ENCODE measurements around the gene PIWIL4. TPM values are rescaled to one million over a fixed set of nuclear protein-coding genes. Genes with fewer than 3 reads are reported as not detected.

Gene PIWIL4
- total RNA-seq, 1 experiment from 2014 or later, result 0.20 TPM

DNA sequence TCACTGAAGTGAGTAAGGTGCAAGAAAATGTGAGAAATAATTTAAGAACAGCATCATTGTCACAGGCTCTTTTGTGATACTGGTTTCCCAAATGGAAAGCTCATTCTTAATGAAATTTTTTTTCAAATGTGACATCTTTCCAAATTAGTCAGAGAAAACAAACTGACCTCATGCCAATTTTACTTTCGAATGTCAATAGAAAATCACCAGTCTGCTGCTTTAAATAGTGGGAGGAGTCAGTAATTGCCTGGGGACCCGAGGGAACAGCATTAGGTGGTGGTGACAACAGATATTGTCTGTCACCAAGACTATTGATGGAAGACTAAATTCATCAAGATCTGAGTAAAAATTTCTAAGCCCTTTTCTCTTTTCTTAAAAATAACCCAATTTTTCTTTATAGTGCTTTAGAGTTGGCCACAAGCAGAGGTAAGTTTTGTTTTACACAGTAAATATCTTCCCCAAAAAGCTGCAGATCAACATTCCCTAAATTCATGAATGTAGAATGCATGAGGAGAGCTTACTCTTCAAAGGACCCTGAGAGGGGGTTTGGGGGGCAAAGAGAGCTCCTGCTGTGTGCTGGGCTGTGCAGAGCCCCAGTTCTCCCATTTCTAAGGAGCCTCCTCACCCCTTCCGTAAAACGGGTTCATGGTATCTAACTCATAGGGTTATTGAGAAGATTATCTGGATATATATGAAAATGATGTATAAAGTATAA is 95.1 kb downstream of the PIWIL4 start:
- DNase-seq, result no peak
- H3K27me3 ChIP-seq, result no peaks in the 10 kb centered on the region
- H3K36me3 ChIP-seq, result no peaks in the 10 kb centered on the region
- H3K9me3 ChIP-seq, result no peaks in the 10 kb centered on the region
- no peak overlapping the region for H3K4me3 ChIP-seq

DNA sequence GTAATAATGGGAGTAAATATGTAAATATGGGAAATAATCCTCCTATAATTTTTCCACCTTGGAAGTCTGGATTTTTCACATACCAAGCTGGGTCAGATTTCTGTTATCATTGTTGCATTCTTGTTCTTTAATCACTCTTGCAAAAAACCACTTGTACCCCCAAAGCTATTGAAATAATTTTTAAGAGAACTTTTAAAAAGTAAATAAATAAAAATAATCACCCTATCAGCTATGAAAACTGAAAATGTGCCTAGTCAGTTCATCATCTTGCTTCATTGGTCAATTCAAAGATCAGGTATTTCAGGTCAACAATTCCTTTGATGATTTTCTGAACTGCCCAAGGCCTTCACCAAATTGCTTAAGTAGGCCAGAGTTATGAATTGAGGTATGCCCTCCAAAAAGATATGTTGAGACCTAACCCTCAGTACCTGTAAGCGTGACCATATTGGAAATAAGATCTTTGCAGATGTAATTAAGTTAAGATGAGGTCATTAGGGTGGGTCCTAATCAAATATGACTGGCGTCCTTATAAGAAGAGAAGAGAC is 95.8 kb downstream of the PIWIL4 start:
- no peak for DNase-seq
- H3K36me3 ChIP-seq, result no peaks in the 10 kb centered on the region
- H3K27me3 ChIP-seq, result no peaks in the 10 kb centered on the region
- no peak overlapping the region for H3K4me3 ChIP-seq
- no peaks in the 10 kb centered on the region for H3K9me3 ChIP-seq

DNA sequence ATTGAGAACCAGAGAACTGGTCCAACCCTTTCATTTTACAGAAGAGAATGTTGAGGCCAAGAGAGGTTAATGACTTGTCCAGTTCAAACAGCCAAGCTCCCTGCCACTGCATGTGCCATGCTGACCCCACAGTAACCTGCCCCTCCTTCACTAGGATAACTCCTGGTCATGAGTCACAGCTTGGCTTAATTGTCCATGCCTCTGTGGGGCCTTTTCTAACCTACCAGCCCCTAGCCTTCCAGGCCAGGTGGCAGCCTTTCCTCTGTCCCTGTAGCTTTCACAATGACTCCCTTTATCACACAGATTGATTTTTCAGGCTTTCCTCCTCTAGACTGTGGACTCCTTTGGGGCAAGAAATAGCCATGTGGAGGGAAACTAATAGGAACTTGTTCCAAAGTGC is 97.2 kb downstream of the PIWIL4 start:
- Histone ChIP-seq H3K27me3 (no peaks in the 10 kb centered on the region), H3K4me3 (no peak overlapping the region), H3K36me3 (no peaks in the 10 kb centered on the region), H3K9me3 (no peaks in the 10 kb centered on the region)
- DNase-seq, result peak; percentile 65

DNA sequence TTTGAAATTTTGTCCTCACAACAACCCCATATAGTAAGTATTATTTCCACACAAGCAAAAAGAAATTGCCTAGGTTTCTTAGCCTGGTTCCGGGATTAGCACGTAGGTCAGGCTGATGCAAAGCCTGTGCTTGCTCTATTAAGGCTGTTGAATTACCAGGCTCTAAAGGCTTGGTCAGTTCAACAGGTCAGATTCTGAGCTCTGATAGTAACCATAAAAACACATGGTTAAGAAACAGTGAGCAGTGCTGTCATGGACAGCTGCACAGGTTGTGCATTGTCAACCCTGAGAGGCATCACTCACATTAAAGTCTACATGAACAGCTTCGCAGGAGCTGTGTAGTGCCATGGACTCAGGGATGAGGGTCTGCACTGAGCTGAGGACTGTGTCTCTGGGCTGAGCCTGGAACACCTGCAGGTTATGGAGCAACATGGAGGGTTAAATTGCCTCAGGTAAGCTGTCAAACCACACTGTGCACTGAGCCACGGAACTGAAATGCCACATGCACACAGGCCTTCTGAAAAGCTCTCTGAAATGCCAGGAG is 98.0 kb downstream of the PIWIL4 start:
- H3K27me3 ChIP-seq, result no peaks in the 10 kb centered on the region

DNA sequence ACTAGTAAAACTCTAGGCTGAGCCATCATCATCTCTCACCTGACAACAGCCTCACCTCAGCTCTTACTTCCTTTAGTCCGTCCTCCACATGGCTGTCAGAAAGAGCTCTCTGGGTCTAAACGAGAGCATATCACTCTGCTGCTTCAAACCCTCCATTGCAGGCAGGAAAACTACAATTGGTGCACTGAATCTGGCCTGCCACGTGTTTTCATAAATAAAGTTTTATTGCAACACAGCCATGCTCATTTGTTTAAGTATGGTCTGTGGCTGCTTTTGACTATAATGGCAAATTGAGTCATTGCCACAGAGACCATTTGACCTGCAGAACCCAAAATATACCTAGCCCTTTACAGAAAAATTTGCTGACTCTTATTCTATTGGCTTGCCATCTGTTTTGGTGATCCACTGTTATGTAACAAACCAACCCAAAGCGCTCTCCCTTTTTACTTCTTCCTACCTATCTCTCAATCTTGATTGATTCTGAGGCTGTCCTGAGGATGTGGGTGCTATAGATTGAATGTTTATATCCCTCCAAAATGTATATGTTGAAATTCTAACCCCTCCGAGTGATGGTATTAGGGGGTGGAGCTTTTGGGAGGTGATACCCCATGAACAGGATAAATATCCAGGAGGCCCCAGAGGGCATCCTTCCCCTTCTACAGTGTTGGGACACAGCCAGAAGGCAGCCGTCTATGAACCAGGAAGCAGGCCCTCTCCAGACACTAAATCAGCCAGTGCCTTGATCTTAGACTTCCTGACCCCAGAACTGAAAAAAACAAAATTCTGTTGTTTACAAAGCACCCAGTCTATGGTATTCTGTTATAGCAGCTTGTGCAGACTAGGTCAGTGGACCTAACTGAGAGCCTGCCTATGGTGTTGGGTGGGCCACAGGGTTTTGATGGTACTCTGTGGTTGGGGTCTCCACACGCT is 99.9 kb downstream of the PIWIL4 start:
- Histone ChIP-seq H3K4me3 (no peak overlapping the region), H3K36me3 (no peaks in the 10 kb centered on the region), H3K9me3 (no peaks in the 10 kb centered on the region), H3K27me3 (no peaks in the 10 kb centered on the region)
- no peak for DNase-seq

More for the DNA sequence above, 98.0 kb downstream of the PIWIL4 start:
- no peaks in the 10 kb centered on the region for H3K36me3 ChIP-seq
- DNase-seq, result no peak
- H3K9me3 ChIP-seq, result no peaks in the 10 kb centered on the region
- no peak overlapping the region for H3K4me3 ChIP-seq

DNA sequence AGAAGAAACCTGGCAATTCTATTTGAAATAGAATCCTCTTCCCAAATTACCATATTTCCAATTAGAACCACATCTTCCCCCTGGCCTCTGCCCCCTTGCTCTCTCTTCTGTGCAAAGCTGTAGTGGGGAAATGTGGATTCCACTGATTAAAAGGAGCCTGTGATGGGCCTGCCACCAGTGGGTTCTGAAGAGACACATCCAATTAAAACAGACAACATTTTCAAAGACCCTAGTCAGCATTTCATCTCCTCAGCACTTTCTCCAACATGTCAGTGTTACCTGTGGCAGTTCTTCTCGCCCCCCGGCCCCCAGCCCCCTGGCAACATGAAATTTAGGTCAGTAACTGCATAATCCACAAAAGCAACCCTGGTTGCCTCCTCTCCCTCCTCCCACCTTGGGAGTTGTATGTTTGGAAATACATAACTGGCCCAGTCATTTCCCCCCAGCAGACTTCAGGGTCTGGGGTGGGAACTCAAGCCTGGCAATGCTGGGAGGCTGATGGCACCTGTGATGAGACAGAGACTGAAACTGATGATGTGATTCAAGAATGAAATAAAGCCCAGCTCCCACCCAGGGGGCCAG is 101.1 kb downstream of the PIWIL4 start:
- no peak for DNase-seq
- H3K4me3 ChIP-seq, result no peak overlapping the region
- H3K36me3 ChIP-seq, result no peaks in the 10 kb centered on the region
- no peaks in the 10 kb centered on the region for H3K27me3 ChIP-seq
- no peaks in the 10 kb centered on the region for H3K9me3 ChIP-seq

DNA sequence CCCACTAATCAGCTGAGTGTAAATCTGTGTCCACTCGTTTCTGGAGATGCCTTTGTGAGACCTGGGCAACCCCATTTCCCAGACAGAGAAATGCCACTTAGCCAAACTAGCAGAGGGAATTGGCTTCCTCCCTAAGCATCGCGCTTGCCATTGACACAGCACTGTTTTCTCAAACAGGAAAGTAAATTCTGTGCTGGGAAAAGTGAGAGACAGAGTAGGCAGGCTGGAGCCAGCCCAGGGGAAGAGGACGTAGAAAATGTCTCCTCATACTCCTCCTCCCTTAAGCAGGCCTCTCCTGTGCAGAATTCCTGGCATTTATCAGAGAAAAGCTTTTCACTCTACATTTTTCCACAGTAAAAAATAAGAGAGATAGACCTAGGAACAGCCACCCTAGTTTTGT is 101.9 kb downstream of the PIWIL4 start:
- no peaks in the 10 kb centered on the region for H3K27me3 ChIP-seq
- no peak for DNase-seq
- H3K4me3 ChIP-seq, result no peak overlapping the region
- H3K36me3 ChIP-seq, result no peaks in the 10 kb centered on the region
- H3K9me3 ChIP-seq, result no peaks in the 10 kb centered on the region

Other genes starting within 250 kb of the PIWIL4 start
- not detected in 2 replicates for gene GPR83, start 165.9 kb upstream of the PIWIL4 start, total RNA-seq (2014; rRNA removed; shearing (Covaris generic); ENCODE audit: low replicate concordance)
- 8.8 and 27.8 TPM in 2 replicates for gene MRE11, start 73.5 kb upstream of the PIWIL4 start, total RNA-seq (2014; rRNA removed; shearing (Covaris generic); ENCODE audit: low replicate concordance)
- gene ANKRD49, start 73.4 kb upstream of the PIWIL4 start, total RNA-seq (2014; rRNA removed; shearing (Covaris generic); ENCODE audit: low replicate concordance), result 11.3 and 24.2 TPM in 2 replicates
- not detected in 2 replicates for gene C11orf97, start 54.9 kb upstream of the PIWIL4 start, total RNA-seq (2014; rRNA removed; shearing (Covaris generic); ENCODE audit: low replicate concordance)
- gene FUT4, start 23.4 kb upstream of the PIWIL4 start, total RNA-seq (2014; rRNA removed; shearing (Covaris generic); ENCODE audit: low replicate concordance), result 4.6 and 9.4 TPM in 2 replicates
- 15.1 TPM in 2 replicates for gene AMOTL1, start 201.0 kb downstream of the PIWIL4 start, total RNA-seq (2014; rRNA removed; shearing (Covaris generic); ENCODE audit: low replicate concordance)

All from MG63 (cell line).